ENCODE measurements around the gene MLLT6. TPM values are rescaled to one million over a fixed set of nuclear protein-coding genes. Genes with fewer than 3 reads are reported as not detected.

MLLT6 gene
- total RNA-seq, 4 donors from 2014 or later: 68.7 to 272 (median 100) TPM

DNA sequence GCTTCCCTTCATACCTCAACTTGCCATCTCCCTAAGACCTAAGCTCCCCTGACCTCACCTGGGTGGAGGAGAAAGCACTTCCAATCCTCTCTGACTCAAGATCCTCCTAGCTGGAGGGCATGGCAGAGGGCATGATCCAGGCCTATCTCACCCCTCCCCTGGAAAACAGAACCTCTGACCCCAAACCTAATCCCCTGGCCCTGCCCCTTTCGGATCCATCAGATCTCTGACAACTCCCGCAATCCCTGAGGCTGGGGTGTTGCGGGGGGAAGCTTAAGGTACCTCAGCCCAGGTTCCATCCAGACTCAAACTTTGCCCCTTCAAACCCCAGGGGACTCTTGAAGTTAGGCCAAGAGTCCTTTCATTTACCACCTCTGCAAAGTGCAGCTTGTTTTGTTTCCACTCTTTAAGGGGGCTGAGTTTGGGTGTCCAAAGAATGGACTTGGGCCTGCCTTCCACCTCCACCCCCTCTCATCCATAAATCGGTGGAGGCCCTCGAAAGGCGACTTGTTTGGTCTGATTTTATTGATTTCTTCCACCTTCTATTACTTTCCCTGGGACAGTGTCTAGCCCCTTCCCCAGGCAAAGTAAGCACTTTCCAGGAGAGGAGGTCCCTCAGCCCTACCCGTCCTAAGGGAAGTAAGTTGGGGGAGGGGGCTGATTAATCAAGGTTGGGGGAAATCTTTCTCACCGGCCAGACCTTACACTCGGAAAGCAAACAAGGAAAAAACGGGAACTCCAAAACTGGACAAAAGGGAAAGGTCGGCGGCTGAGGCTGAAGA, 32.9 kb upstream of the MLLT6 start:
- intact Hi-C loops (cut with DNase I; ENCODE audit: low total_unique reads): no loop called here
- Histone ChIP-seq H3K36me3 (no peaks in the 10 kb centered on the region), H3K27me3 (peaks cover 85% of the 10 kb centered on the region), H3K9me3 (no peaks in the 10 kb centered on the region), H3K27ac (no peak overlapping the region), H3K4me1 (peaks cover 8 to 23% (median 21%) of the 10 kb centered on the region in 4 donors), H3K4me3 (no peak overlapping the region)
- in situ Hi-C loops (cut with MboI; ENCODE audit: low pct_ligation_motif_present in 1 of 4, low pct_unique_long_range_greater_than_20kb in 1 of 4, low sequenced_read_pairs in 3 of 4): loop anchor here in 3 of 4 donors (10.0 to 25.0 kb wide), 3 partner anchors 63 to 185 kb away; partner anchors contain the start of gene CISD3 (in 2 of the 3)
- 68 to 73% methylated on average over 7 to 12 of the region's 12 CpGs for WGBS, 2 donors (ENCODE audit: low coverage in 1 of 2)
- TF ChIP-seq, protein P1, sequence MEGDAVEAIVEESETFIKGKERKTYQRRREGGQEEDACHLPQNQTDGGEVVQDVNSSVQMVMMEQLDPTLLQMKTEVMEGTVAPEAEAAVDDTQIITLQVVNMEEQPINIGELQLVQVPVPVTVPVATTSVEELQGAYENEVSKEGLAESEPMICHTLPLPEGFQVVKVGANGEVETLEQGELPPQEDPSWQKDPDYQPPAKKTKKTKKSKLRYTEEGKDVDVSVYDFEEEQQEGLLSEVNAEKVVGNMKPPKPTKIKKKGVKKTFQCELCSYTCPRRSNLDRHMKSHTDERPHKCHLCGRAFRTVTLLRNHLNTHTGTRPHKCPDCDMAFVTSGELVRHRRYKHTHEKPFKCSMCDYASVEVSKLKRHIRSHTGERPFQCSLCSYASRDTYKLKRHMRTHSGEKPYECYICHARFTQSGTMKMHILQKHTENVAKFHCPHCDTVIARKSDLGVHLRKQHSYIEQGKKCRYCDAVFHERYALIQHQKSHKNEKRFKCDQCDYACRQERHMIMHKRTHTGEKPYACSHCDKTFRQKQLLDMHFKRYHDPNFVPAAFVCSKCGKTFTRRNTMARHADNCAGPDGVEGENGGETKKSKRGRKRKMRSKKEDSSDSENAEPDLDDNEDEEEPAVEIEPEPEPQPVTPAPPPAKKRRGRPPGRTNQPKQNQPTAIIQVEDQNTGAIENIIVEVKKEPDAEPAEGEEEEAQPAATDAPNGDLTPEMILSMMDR (IDR thresholded peaks at IDR 0.05): no peak
- TF ChIP-seq POLR2AphosphoS5 (IDR thresholded peaks at IDR 0.05) (no peak), EP300 (IDR thresholded peaks at IDR 0.05; ENCODE audit: low read depth) (no peak), POLR2A (IDR thresholded peaks at IDR 0.05) (no peak)
- no peak for DNase-seq

DNA sequence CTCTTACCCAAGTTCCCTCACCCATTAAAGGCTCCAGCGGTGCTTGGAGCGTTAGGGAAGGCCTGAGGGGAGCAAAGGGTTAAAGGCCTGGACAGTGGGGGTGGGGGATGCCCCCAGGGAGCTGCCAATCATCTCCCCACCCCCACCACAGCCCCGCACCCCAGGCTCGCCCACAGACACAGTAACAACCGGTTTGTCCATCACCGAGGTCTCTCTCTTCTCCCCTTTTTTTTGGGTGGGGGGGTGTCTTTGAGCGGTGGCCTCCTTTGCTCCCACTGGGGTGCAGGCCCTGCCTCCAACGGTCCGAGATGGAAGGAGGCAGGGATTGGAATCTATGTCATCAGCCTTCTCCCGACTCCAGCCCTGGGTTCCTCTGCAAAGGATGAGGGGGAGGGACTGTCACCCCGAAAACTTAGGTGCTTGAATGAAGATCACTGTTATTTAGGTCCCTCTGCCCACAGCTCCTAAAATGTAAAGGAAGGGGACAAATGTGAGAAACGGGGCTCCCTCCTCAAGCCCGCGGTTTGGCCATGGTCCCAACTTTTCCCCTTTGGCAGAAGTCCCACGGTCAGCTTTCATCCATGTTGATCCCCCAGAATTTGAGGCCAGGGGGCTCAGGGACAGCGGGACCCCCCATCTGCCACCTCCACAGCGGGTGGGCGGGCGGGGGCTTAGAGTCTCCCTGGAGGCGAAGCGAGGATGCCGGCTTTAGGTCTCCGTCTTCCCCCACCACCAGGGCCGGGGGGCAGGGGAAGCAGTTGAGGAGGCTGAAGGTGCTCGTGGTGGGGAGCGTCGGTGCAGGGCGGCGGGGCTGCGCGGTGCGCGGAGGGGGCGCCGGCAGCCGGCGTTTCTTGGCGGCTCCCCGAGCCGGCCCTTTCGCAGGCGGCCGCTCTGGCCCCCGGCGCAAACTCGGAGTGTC, 32.0 kb upstream of the MLLT6 start:
- Histone ChIP-seq H3K4me3 (peak overlapping the region in 2 of 4 donors; percentile 58 to 65), H3K27me3 (peaks cover 83% of the 10 kb centered on the region), H3K27ac (no peak overlapping the region), H3K36me3 (no peaks in the 10 kb centered on the region), H3K9me3 (no peaks in the 10 kb centered on the region), H3K4me1 (peaks cover 8 to 30% (median 23%) of the 10 kb centered on the region in 4 donors)
- in situ Hi-C loops (cut with MboI; ENCODE audit: low pct_ligation_motif_present in 1 of 4, low pct_unique_long_range_greater_than_20kb in 1 of 4, low sequenced_read_pairs in 3 of 4): loop anchor here in 3 of 4 donors (10.0 to 25.0 kb wide), 3 partner anchors 62 to 186 kb away; partner anchors contain the start of gene CISD3 (in 2 of the 3)
- WGBS, 2 donors (ENCODE audit: low coverage in 1 of 2): 15 to 45% methylated on average over 4 to 35 of the region's 46 CpGs
- intact Hi-C loops (cut with DNase I; ENCODE audit: low total_unique reads): no loop called here
- no peak for DNase-seq
- no peak for TF ChIP-seq EP300 (IDR thresholded peaks at IDR 0.05; ENCODE audit: low read depth)
- TF ChIP-seq POLR2A (IDR thresholded peaks at IDR 0.05): no peak
- TF ChIP-seq POLR2AphosphoS5 (IDR thresholded peaks at IDR 0.05): no peak

DNA sequence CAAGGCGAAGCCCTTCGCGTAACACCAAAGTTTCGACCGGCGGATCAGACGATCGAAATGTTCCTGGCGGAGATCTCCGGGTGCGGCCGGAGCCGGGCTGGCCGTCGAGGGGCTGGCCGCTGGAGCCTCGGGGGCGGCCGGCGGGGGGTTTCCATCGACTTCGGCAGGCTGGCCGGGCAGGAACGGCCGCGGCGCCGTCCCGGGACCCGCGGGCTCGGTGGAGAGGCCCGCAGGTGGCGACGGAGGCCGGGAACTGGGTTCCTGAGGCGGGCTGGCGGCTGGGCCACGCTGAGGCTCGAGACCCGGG, 31.4 kb upstream of the MLLT6 start:
- peaks cover 77% of the 10 kb centered on the region for H3K27me3 ChIP-seq
- intact Hi-C loops (cut with DNase I; ENCODE audit: low total_unique reads) (loop anchor here (2.0 kb wide), 1 partner anchor 59 kb away; no protein-coding TSS in a partner anchor), in situ Hi-C loops (cut with MboI; ENCODE audit: low pct_ligation_motif_present in 1 of 4, low pct_unique_long_range_greater_than_20kb in 1 of 4, low sequenced_read_pairs in 3 of 4) (loop anchor here in 3 of 4 donors (10.0 to 25.0 kb wide), 3 partner anchors 61 to 186 kb away; partner anchors contain the start of gene CISD3 (in 2 of the 3))
- H3K27ac ChIP-seq: no peak overlapping the region
- no peaks in the 10 kb centered on the region for H3K9me3 ChIP-seq
- peak overlapping the region in 3 of 4 donors; percentile 42 to 65 (median 58) for H3K4me3 ChIP-seq
- WGBS, 2 donors (ENCODE audit: low coverage in 1 of 2): 0% methylated on average over 5 of the region's 41 CpGs; no CpG with 5 or more reads in 1 of the 2 donors
- TF ChIP-seq, protein P1 (IDR thresholded peaks at IDR 0.05): no peak
- no peak for TF ChIP-seq POLR2AphosphoS5 (IDR thresholded peaks at IDR 0.05)
- TF ChIP-seq POLR2A (IDR thresholded peaks at IDR 0.05): no peak
- no peak for TF ChIP-seq EP300 (IDR thresholded peaks at IDR 0.05; ENCODE audit: low read depth)
- H3K36me3 ChIP-seq: no peaks in the 10 kb centered on the region
- no peak for DNase-seq
- H3K4me1 ChIP-seq: peaks cover 8 to 30% (median 23%) of the 10 kb centered on the region in 4 donors

DNA sequence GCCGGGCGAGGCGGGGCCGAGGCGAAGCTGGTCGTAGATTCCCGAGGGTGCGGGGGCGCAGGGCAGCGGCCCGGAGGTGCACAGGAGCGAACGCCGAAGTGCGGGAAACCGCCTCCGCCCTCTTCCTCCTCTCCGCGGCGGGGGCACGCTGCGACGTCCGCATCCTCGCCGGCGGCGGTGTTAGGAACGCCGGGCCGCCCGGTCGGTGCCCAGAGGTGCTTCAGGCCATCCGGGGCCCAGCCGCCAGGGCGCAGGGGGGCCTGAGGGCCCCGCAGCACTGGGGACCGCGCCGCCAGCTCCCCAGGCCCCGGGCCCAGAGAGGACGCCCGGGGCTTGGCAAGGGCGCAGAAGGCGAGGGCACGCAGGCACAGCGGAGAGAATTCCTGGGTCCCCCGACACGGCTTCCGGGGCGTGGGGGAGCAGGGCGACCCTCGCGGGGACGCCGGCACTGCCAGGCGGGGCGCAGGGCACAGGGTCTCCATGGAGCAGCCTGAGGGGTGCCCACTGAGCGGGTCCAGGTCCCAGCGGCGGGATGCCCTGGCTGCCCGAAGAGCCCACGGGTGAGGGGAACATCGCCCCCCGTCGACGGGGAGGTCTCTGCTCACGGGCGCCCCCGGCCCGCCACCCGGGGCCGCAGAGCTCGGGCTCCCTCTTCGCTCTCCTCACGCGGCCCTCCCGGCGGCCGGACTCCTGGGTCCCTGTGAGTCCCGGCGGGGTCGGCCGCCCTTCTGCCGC, 30.9 kb upstream of the MLLT6 start:
- no peaks in the 10 kb centered on the region for H3K36me3 ChIP-seq
- peaks cover 8 to 30% (median 23%) of the 10 kb centered on the region in 4 donors for H3K4me1 ChIP-seq
- intact Hi-C loops (cut with DNase I; ENCODE audit: low total_unique reads): loop anchor here (2.0 kb wide), 1 partner anchor 59 kb away; no protein-coding TSS in a partner anchor
- H3K27me3 ChIP-seq: peaks cover 72% of the 10 kb centered on the region
- H3K9me3 ChIP-seq: no peaks in the 10 kb centered on the region
- TF ChIP-seq, protein P1 (IDR thresholded peaks at IDR 0.05): no peak
- no peak for TF ChIP-seq POLR2AphosphoS5 (IDR thresholded peaks at IDR 0.05)
- TF ChIP-seq POLR2A (IDR thresholded peaks at IDR 0.05): no peak
- TF ChIP-seq EP300 (IDR thresholded peaks at IDR 0.05; ENCODE audit: low read depth): no peak
- peak; percentile 22 for DNase-seq
- peak overlapping the region; percentile 42 to 65 (median 54) for H3K4me3 ChIP-seq
- peak overlapping the region in 3 of 4 donors; percentile 35 to 42 (median 36) for H3K27ac ChIP-seq
- in situ Hi-C loops (cut with MboI; ENCODE audit: low pct_ligation_motif_present in 1 of 4, low pct_unique_long_range_greater_than_20kb in 1 of 4, low sequenced_read_pairs in 3 of 4): loop anchor here in 3 of 4 donors (10.0 to 25.0 kb wide), 3 partner anchors 61 to 187 kb away; partner anchors contain the start of gene CISD3 (in 2 of the 3)
- WGBS, 2 donors (ENCODE audit: low coverage in 1 of 2): 2% methylated on average over 22 of the region's 85 CpGs; no CpG with 5 or more reads in 1 of the 2 donors
